Pancreas (tissue), 10 donors: Measurements from ENCODE around the gene TBC1D8. TPM values are rescaled to one million over a fixed set of nuclear protein-coding genes. Genes with fewer than 3 reads are reported as not detected.

ENCODE experiments used
- ATAC-seq, 4 donors: fragments of 200-7000 bp; cut with Tn5 transposase; one replicate each; pipeline versions ENCODE4 v1.8.0 to v1.9.1; 2020; ENCODE audit warnings: mild to moderate bottlenecking in 4 of 4, moderate library complexity in 4 of 4
- DNase-seq, 6 donors: peaks; one replicate each; pipeline ENCODE4 v3.0.0-alpha.2; 2020
- FAIRE-seq: peaks from 2 replicates; lab custom pipeline; 2012; peaks lifted over from hg19 to GRCh38; lab: Jason Lieb, UNC
- H3K27ac ChIP-seq, 4 donors: fragments of 200-600 bp; sonication (generic); 1 replicate in 3 of 4; 2 replicates in 1 of 4; pipeline versions ENCODE4 v1.5.0 to v1.8.0; 2020
- H3K27me3 ChIP-seq, 4 donors: fragments of 200-600 bp; one replicate each; pipeline ENCODE4 v1.8.0; 2021
- H3K36me3 ChIP-seq, 3 donors: fragments of 200-600 bp; sonication (generic) in 1 of 3; one replicate each; pipeline versions ENCODE4 v1.5.0 to v1.8.0; 2020 to 2021
- H3K4me1 ChIP-seq, 3 donors: fragments of 200-600 bp; one replicate each; pipeline ENCODE4 v1.8.0; 2021
- H3K4me3 ChIP-seq, 4 donors: fragments of 200-600 bp; sonication (generic) in 2 of 4; one replicate each; pipeline versions ENCODE4 v1.5.0 to v1.8.0; 2020 to 2021
- H3K9me3 ChIP-seq, 4 donors: fragments of 200-600 bp; one replicate each; pipeline ENCODE4 v1.8.0; 2021
- CTCF ChIP-seq, 4 donors: fragments of 200-600 bp; sonication (generic) in 3 of 4; IDR thresholded peaks; one replicate each; pipeline versions ENCODE4 v1.5.0 to v1.8.0; 2021; ENCODE audit warnings: antibody characterized with exemption in 4 of 4
- WGBS, 2 donors: extraction: QIAGEN DNeasy Blood & Tissue Kit; methylation state at CpG; one replicate each; pipeline ENCODE4 v1.1.7; 2013; 5-methylcytosine and 5-hydroxymethylcytosine counted together
- intact Hi-C, 3 donors: fragments of 100-400 bp; cut with DNase I; formaldehyde crosslinking; loops; one replicate each; pipeline versions ENCODE4 v1.11.1 to v1.14.2; 2022
- polyA plus RNA-seq, 2 donors: library from polyadenylated mRNA; stranded (reverse); fragments of 200-250 nt; gene quantifications; one replicate each; pipeline ENCODE4 v1.2.3, GENCODE V29; 2013
- total RNA-seq, 6 donors: library from RNA; stranded (reverse); fragmentation: NEBNext Ultra II Directional in 4 of 6; extraction: Animal tissue kit (Norgen Biotek cat#: 25700) in 4 of 6; gene quantifications; one replicate each; pipeline versions ENCODE4 v1.2.1 to v1.2.4, GENCODE V29; 2021 to 2023
- donor health status: healthy with polysubstance abuse.
- donor health status: DM: no; HTN: no; CAD: no; lungs with moderate emphysema.
- donor health status: DM: no; HTN: no; CAD: no.
- donor health status: control.
- donor health status: control.
- donor health status: Bipolar disorder and iron deficiency.
- donor health status: DM: yes; HTN: yes; CAD: no.
- donor health status: DM: no; HTN: no; CAD: no.
- donor health status: DM: no; HTN: no; CAD: no.
- donor health status: DM: yes; HTN: yes; CAD: no.

TBC1D8 gene
- total and polyA plus RNA-seq, 8 donors: 21.3 to 46.2 (median 35.0) TPM

DNA sequence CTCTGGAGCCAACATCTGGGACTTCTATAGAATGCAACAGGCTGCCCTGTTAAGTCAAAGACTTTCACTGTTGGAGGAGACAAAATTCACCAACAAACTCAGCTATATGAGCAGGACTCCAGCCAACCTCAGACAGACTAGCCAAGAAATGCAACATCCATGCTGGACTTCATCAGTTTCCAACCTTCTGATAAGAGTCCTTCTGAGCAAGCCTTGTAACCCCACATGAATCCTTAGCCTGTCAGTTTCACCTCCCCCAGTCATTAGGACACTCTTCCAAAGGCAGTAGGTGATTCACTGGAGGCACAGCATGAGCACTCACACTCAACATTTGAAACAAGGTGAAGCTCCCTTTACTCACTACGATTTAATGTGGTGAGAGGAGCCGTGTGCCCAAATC is 5.8 kb downstream of the TBC1D8 start:
- FAIRE-seq: no peak
- Histone ChIP-seq H3K4me3 (no peak overlapping the region), H3K27ac (no peak overlapping the region), H3K9me3 (no peaks in the 10 kb centered on the region), H3K4me1 (peaks cover 22 to 52% (median 43%) of the 10 kb centered on the region in 3 donors), H3K36me3 (no peaks in the 10 kb centered on the region), H3K27me3 (no peaks in the 10 kb centered on the region)
- 78 to 81% methylated on average over 2 of the region's 2 CpGs for WGBS, 2 donors
- intact Hi-C loops: loop anchor here in 1 of 3 donors (10.0 kb wide), 1 partner anchor 111 kb away; no protein-coding TSS in a partner anchor
- ATAC-seq: no peak
- no peak for TF ChIP-seq CTCF (IDR thresholded peaks at IDR 0.05)
- DNase-seq: no peak

DNA sequence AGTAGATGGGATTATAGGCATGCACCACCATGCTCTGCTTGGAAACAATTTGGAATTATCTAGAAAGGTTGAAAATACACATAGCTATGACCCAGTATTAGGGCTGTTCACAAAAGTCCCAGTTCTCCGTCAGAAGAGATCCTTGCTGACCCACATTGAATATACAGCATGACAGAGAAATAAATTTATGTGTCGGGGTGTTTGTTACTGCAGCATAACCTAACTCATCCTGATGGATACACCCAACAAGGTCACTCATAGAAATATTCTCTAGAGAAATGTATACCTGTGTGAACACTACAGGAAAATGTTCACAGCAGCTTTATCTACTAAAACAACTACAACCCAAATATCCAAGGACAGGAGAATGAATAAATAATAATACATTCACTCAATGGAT is 9.0 kb downstream of the TBC1D8 start:
- Histone ChIP-seq H3K4me3 (no peak overlapping the region), H3K27ac (no peak overlapping the region), H3K9me3 (no peaks in the 10 kb centered on the region), H3K27me3 (no peaks in the 10 kb centered on the region), H3K4me1 (peaks cover 21 to 43% (median 36%) of the 10 kb centered on the region in 3 donors), H3K36me3 (no peaks in the 10 kb centered on the region)
- 98 to 99% methylated on average over 2 of the region's 2 CpGs for WGBS, 2 donors
- intact Hi-C loops: loop anchor here in 1 of 3 donors (10.0 kb wide), 1 partner anchor 107 kb away; no protein-coding TSS in a partner anchor
- DNase-seq: no peak
- no peak for TF ChIP-seq CTCF (IDR thresholded peaks at IDR 0.05)
- no peak for ATAC-seq
- FAIRE-seq: no peak

DNA sequence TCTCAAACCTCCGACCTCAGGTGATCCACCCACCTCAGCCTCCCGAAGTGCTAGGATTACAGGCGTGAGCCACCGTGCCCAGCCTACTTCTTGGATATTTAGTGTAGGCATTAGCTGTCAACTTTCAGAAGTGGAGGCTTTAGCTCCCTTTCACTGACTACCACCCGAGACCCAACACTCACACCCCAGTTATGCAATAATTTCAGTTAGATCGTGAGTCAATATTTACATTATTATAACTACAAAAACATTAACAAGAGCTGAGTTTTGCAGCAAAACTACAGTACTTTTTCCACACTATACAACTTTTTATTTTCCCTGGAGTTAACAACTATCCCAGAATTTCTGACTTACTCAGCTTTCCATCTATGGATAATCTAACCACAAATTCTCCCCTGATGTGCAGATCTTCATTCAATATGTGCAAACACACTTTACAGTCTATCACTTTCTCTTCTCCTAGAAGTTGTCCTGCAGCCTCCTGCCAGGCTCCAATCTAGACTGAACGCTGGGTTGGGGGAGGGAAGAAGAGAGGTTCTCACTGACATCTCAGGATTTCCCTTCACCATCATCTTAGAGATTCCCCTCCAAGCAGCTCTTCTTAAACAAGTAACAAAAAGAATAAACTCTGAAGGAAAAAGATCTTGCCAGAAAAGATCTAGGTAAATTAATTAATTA is 10.1 kb downstream of the TBC1D8 start:
- ATAC-seq (peak in 3 of 4 donors; percentile 39 to 53 (median 40)), DNase-seq (peak in 1 of 6 donors; percentile 24), FAIRE-seq (no peak)
- WGBS, 2 donors: 53 to 54% methylated on average over 7 of the region's 7 CpGs
- Histone ChIP-seq H3K27me3 (no peaks in the 10 kb centered on the region), H3K4me1 (peaks cover 21 to 38% (median 25%) of the 10 kb centered on the region in 3 donors), H3K27ac (no peak overlapping the region), H3K9me3 (no peaks in the 10 kb centered on the region), H3K4me3 (no peak overlapping the region), H3K36me3 (no peaks in the 10 kb centered on the region)
- TF ChIP-seq CTCF (IDR thresholded peaks at IDR 0.05): no peak
- intact Hi-C loops: loop anchor here in 1 of 3 donors (10.0 kb wide), 1 partner anchor 106 kb away; no protein-coding TSS in a partner anchor

DNA sequence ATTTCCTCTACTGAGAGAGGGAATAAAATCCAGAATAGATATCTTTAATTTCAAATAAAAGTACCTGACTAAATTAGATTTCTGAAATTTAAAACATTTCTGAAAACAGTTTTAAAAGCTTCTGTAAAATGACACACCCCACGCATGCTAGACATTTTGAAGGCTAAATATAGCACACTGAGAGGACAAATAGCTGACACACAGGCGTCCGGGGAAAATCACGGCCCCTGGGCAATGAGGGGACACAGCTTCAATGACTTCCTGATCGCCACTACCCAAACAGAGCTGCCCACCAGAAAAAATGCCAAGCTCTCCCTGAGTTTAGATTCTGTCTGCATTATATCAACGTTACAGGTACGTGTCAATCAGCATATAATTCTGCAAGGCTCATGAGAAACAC is 10.9 kb downstream of the TBC1D8 start:
- peak in 1 of 6 donors; percentile 25 for DNase-seq
- Histone ChIP-seq H3K27me3 (no peaks in the 10 kb centered on the region), H3K4me1 (peaks cover 24 to 38% (median 28%) of the 10 kb centered on the region in 3 donors), H3K9me3 (no peaks in the 10 kb centered on the region), H3K36me3 (no peaks in the 10 kb centered on the region), H3K27ac (no peak overlapping the region), H3K4me3 (no peak overlapping the region)
- no peak for FAIRE-seq
- WGBS, 2 donors: 34 to 38% methylated on average over 7 of the region's 7 CpGs
- ATAC-seq: no peak
- intact Hi-C loops: loop anchor here in 1 of 3 donors (10.0 kb wide), 1 partner anchor 105 kb away; no protein-coding TSS in a partner anchor
- TF ChIP-seq CTCF (IDR thresholded peaks at IDR 0.05): no peak

GRCh38 chr2:101139495-101139894 is 11.7 kb downstream of the TBC1D8 start:
- intact Hi-C loops: no loop called here
- FAIRE-seq (no peak), ATAC-seq (no peak), DNase-seq (no peak)
- no peak for TF ChIP-seq CTCF (IDR thresholded peaks at IDR 0.05)
- H3K36me3 ChIP-seq: no peaks in the 10 kb centered on the region
- H3K27me3 ChIP-seq: no peaks in the 10 kb centered on the region
- no peak overlapping the region for H3K27ac ChIP-seq
- H3K4me1 ChIP-seq: peaks cover 23 to 35% (median 31%) of the 10 kb centered on the region in 3 donors
- WGBS, 2 donors: 87 to 94% methylated on average over 4 of the region's 4 CpGs
- H3K9me3 ChIP-seq: no peaks in the 10 kb centered on the region
- no peak overlapping the region for H3K4me3 ChIP-seq
